Esophagus muscularis mucosa (tissue), 4 donors: ENCODE data around the gene GRIN3B. TPM values are rescaled to one million over a fixed set of nuclear protein-coding genes. Genes with fewer than 3 reads are reported as not detected.

ENCODE experiments used
- DNase-seq: peaks from one replicate; pipeline ENCODE4 v3.0.0-alpha.2; 2017; ENCODE audit errors: extremely low spot score
- H3K27ac ChIP-seq, 4 donors: fragments of 200-600 bp; sonication (generic); replicated peaks in 1 of 4; 1 replicate in 3 of 4; 2 replicates in 1 of 4; pipeline ENCODE4 v1.5.1; 2016 to 2019; ENCODE audit warnings: mild to moderate bottlenecking in 1 of 4
- H3K27me3 ChIP-seq, 4 donors: fragments of 200-600 bp; sonication (generic); one replicate each; pipeline versions ENCODE4 v1.5.1 to v1.6.0; 2016 to 2019
- H3K36me3 ChIP-seq, 4 donors: fragments of 200-600 bp; sonication (generic); one replicate each; pipeline ENCODE4 v1.5.1; 2016 to 2019
- H3K4me1 ChIP-seq, 4 donors: fragments of 200-600 bp; sonication (generic); one replicate each; pipeline ENCODE4 v1.5.1; 2016 to 2019
- H3K4me3 ChIP-seq, 4 donors: fragments of 200-600 bp; sonication (generic); 1 replicate in 2 of 4; 2 replicates in 2 of 4; pipeline ENCODE4 v1.5.1; 2016 to 2019; ENCODE audit warnings: mild to moderate bottlenecking in 4 of 4, moderate library complexity in 1 of 4
- H3K9me3 ChIP-seq, 4 donors: fragments of 200-600 bp; sonication (generic); 1 replicate in 3 of 4; 2 replicates in 1 of 4; pipeline ENCODE4 v1.5.1; 2016 to 2019
- CTCF ChIP-seq, 3 experiments: fragments of 200-600 bp in 2 of 3; fragments of 450-650 bp in 1 of 3; sonication (generic) in 2 of 3; IDR thresholded peaks; one replicate each; pipeline ENCODE4 v1.5.1; 2017 to 2019; ENCODE audit warnings: antibody characterized with exemption in 3 of 3, mild to moderate bottlenecking in 2 of 3, moderate library complexity in 1 of 3
- EP300 ChIP-seq: sonication (generic); formaldehyde crosslinking; IDR thresholded peaks from one replicate; pipeline ENCODE4 v1.6.1; 2017; ENCODE audit warnings: antibody characterized with exemption
- POLR2A ChIP-seq: fragments of 450-650 bp; IDR thresholded peaks from one replicate; pipeline ENCODE4 v1.6.1; 2017; ENCODE audit warnings: antibody characterized with exemption, moderate library complexity, mild to moderate bottlenecking, low read depth
- POLR2AphosphoS5 ChIP-seq, 2 donors: sonication (generic); formaldehyde crosslinking; IDR thresholded peaks; one replicate each; pipeline ENCODE4 v1.6.1; 2017; ENCODE audit warnings: antibody characterized with exemption in 2 of 2
- WGBS: methylation state at CpG from one replicate; pipeline ENCODE4 v1.1.5; 2018; 5-methylcytosine and 5-hydroxymethylcytosine counted together
- intact Hi-C: fragments of 100-400 bp; cut with DNase I; formaldehyde crosslinking; loops from one replicate; pipeline ENCODE4 v1.15.1; 2023
- total RNA-seq, 4 donors: library from RNA; depleted of rRNA; stranded (reverse); fragments of >200 nt; gene quantifications; one replicate each; pipeline versions ENCODE4 v1.1.0 to v1.2.1, GENCODE V29; 2016

The GRIN3B gene
- total RNA-seq: under 1 TPM in 2 of 4 donors, not detected in 2; 0.13 to 0.17 TPM

GRCh38 chr19:1000095-1000494 is at the start of gene GRIN3B:
GRIN3B (plus strand) TSS chr19:1000419; CDS start chr19:1000438, 19 bp downstream.
- no peak for DNase-seq
- Histone ChIP-seq H3K27ac (no peak within 1 kb of the TSS), H3K27me3 (peaks cover 14 to 97% (median 62%) of the 10 kb centered on the region in 4 donors), H3K4me1 (peaks cover 15 to 32% (median 32%) of the 10 kb centered on the region in 4 donors), H3K36me3 (peaks cover 0 to under 1% (median 0%) of the 10 kb centered on the region in 4 donors), H3K4me3 (peak within 1 kb of the TSS; percentile 24 to 45 (median 34)), H3K9me3 (no peaks in the 10 kb centered on the region)
- intact Hi-C loops: no loop called here
- TF ChIP-seq EP300: no peak
- peak; percentile 32 to 54 (median 39) for TF ChIP-seq CTCF (IDR thresholded peaks at IDR 0.05)
- TF ChIP-seq POLR2A: no peak
- no peak for TF ChIP-seq POLR2AphosphoS5 (IDR thresholded peaks at IDR 0.05)
- no CpG with 5 or more reads among the region's 43 CpGs for WGBS

- Histone ChIP-seq H3K27me3 (no peaks in the 10 kb centered on the region), H3K9me3 (no peaks in the 10 kb centered on the region), H3K4me1 (peaks cover 6 to 21% (median 16%) of the 10 kb centered on the region in 4 donors), H3K4me3 (no peak overlapping the region), H3K36me3 (peaks cover 0 to 8% (median 7%) of the 10 kb centered on the region in 4 donors), H3K27ac (no peak overlapping the region)
- DNase-seq: no peak
- 88% methylated on average over 13 of the region's 14 CpGs for WGBS
- no peak for TF ChIP-seq POLR2A
- intact Hi-C loops: no loop called here
Measured at GRCh38 chr19:952049-952679, 48.1 kb upstream of the GRIN3B start.

GRCh38 chr19:952680-953444 is 47.4 kb upstream of the GRIN3B start:
- Histone ChIP-seq H3K27me3 (no peaks in the 10 kb centered on the region), H3K4me3 (no peak overlapping the region), H3K36me3 (peaks cover 0 to 4% (median 4%) of the 10 kb centered on the region in 4 donors), H3K9me3 (no peaks in the 10 kb centered on the region), H3K27ac (no peak overlapping the region), H3K4me1 (peaks cover 6 to 21% (median 16%) of the 10 kb centered on the region in 4 donors)
- intact Hi-C loops: no loop called here
- TF ChIP-seq EP300: no peak
- no peak for DNase-seq
- 37% methylated on average over 11 of the region's 21 CpGs for WGBS

GRCh38 chr19:953445-954271 is 46.6 kb upstream of the GRIN3B start:
- Histone ChIP-seq H3K36me3 (no peaks in the 10 kb centered on the region), H3K4me1 (peaks cover 6 to 21% (median 16%) of the 10 kb centered on the region in 4 donors), H3K9me3 (no peaks in the 10 kb centered on the region), H3K27me3 (no peaks in the 10 kb centered on the region), H3K4me3 (no peak overlapping the region), H3K27ac (no peak overlapping the region)
- DNase-seq: no peak
- intact Hi-C loops: no loop called here
- no peak for TF ChIP-seq CTCF (IDR thresholded peaks at IDR 0.05)
- TF ChIP-seq EP300: no peak
- TF ChIP-seq POLR2A: no peak
- TF ChIP-seq POLR2AphosphoS5 (IDR thresholded peaks at IDR 0.05): no peak
- WGBS: 64% methylated on average over 28 of the region's 33 CpGs

- TF ChIP-seq EP300: no peak
- DNase-seq: no peak
- no peaks in the 10 kb centered on the region for H3K9me3 ChIP-seq
- peaks cover 6 to 19% (median 14%) of the 10 kb centered on the region in 4 donors for H3K4me1 ChIP-seq
- no peaks in the 10 kb centered on the region for H3K27me3 ChIP-seq
- intact Hi-C loops: no loop called here
- H3K4me3 ChIP-seq: no peak overlapping the region
- H3K27ac ChIP-seq: no peak overlapping the region
- 86% methylated on average over 10 of the region's 14 CpGs for WGBS
- H3K36me3 ChIP-seq: no peaks in the 10 kb centered on the region
Measured at GRCh38 chr19:954272-954671, 45.9 kb upstream of the GRIN3B start.
